NK-92 (cell line): ENCODE data around the gene TENM4.
"Not testable (repeated sequence)": the region's sequence is repeated elsewhere in the genome, so short reads cannot be mapped to it uniquely, and the experiment has no call there.

Experiments
- DNase-seq: peaks from one replicate; lab custom pipeline; 2025; ENCODE audit not compliant: unreplicated experiment; lab: John Stamatoyannopoulos, UW

The TENM4 gene

GRCh38 chr11:78630561-78631303, 810.1 kb downstream of the TENM4 start:
- DNase-seq: no peak

GRCh38 chr11:78630155-78630554, 810.7 kb downstream of the TENM4 start:
- DNase-seq: no peak

- no peak for DNase-seq
Measured at GRCh38 chr11:78622666-78623065, 818.2 kb downstream of the TENM4 start.

GRCh38 chr11:78620159-78620558, 820.7 kb downstream of the TENM4 start:
- no peak for DNase-seq

GRCh38 chr11:78615724-78616123, 825.1 kb downstream of the TENM4 start:
- no peak for DNase-seq

- DNase-seq: no peak
Measured at GRCh38 chr11:78613378-78613813, 827.4 kb downstream of the TENM4 start.

GRCh38 chr11:78612721-78613377, 828.0 kb downstream of the TENM4 start:
- no peak for DNase-seq

- DNase-seq: not testable (repeated sequence)
Measured at GRCh38 chr11:78609321-78609720, 831.5 kb downstream of the TENM4 start.

GRCh38 chr11:78607696-78608095, 833.1 kb downstream of the TENM4 start:
- DNase-seq: no peak

- DNase-seq: no peak
Measured at GRCh38 chr11:78606667-78607066, 834.2 kb downstream of the TENM4 start.

- DNase-seq: no peak
Measured at GRCh38 chr11:78605296-78605695, 835.5 kb downstream of the TENM4 start.

- DNase-seq: no peak
Measured at GRCh38 chr11:78603792-78604191, 837.0 kb downstream of the TENM4 start.
